ENCODE measurements around the gene ZNF488. TPM values are rescaled to one million over a fixed set of nuclear protein-coding genes. Genes with fewer than 3 reads are reported as not detected.

The ZNF488 gene
- polyA plus RNA-seq, 1 of the 3 experiments (the other 2 are of a cell fraction) = 0.59 TPM

- H3K4me1 ChIP-seq (ENCODE audit: control insufficient read depth in 1 of 2, insufficient read depth in 2 of 2, low read depth in 1 of 2, low read length in 1 of 2) = peaks cover 0 to 3% of the 10 kb centered on the region in 2 experiments; a peak in 1 of 4 replicates
- ChIA-PET CTCF (interaction anchor here (1.1 to 3.3 kb wide), 2 partner anchors 27 to 309 kb away, joined by 3 to 17 read pairs; no protein-coding TSS in a partner anchor), POLR2A (no interaction called here)
- no peaks in the 10 kb centered on the region for H3K36me3 ChIP-seq (replicated peaks in 1 of 2; ENCODE audit: control insufficient read depth in 1 of 2, insufficient read depth in 2 of 2, low read length in 1 of 2)
- no peaks in the 10 kb centered on the region for H4K20me1 ChIP-seq (ENCODE audit: insufficient read depth)
- WGBS (ENCODE audit: low lambda C conversion rate) = 40% methylated on average over 6 of the region's 6 CpGs
- no peaks in the 10 kb centered on the region for H3K9me3 ChIP-seq
- H3F3A ChIP-seq (replicated peaks; ENCODE audit: insufficient read depth) = no peaks in the 10 kb centered on the region
- no peak overlapping the region for H3K9ac ChIP-seq
- no peaks in the 10 kb centered on the region for H3K9me2 ChIP-seq
- no peak overlapping the region for H3K4me2 ChIP-seq
- no peak overlapping the region for H3K4me3 ChIP-seq (ENCODE audit: low read depth in 2 of 2, low read length in 1 of 2)
- H3K27me3 ChIP-seq (ENCODE audit: insufficient read depth) = peaks cover 23% of the 10 kb centered on the region; the same call in 1 of the 2 replicates
- H3K79me2 ChIP-seq (ENCODE audit: insufficient read depth) = no peaks in the 10 kb centered on the region
- TF ChIP-seq SMC3 (IDR thresholded peaks at IDR 0.05; ENCODE audit: low read depth, low read length) (no peak), GATA2 (CRISPR knock-in tag; IDR thresholded peaks at IDR 0.05) (no peak), TAF1 (IDR thresholded peaks at IDR 0.05; ENCODE audit: borderline replicate concordance, low read depth, low read length) (no peak), JUND (IDR thresholded peaks at IDR 0.05) (no peak)
- no peak overlapping the region for H3K27ac ChIP-seq (ENCODE audit: low read depth in 2 of 2, low read length in 1 of 2)
- no peak overlapping the region for H2AFZ ChIP-seq (ENCODE audit: low read depth)
- no peak for DNase-seq
Measured at GRCh38 chr10:47333532-47333931, 50.6 kb downstream of the ZNF488 start.

- Histone ChIP-seq H3K4me2 (no peak overlapping the region), H3K79me2 (ENCODE audit: insufficient read depth) (no peaks in the 10 kb centered on the region), H3K9me3 (no peaks in the 10 kb centered on the region), H3K9me2 (no peaks in the 10 kb centered on the region), H3K27me3 (ENCODE audit: insufficient read depth) (peaks cover 23% of the 10 kb centered on the region; the same call in 1 of the 2 replicates), H3K9ac (no peak overlapping the region), H3F3A (replicated peaks; ENCODE audit: insufficient read depth) (no peaks in the 10 kb centered on the region), H3K4me1 (ENCODE audit: control insufficient read depth in 1 of 2, insufficient read depth in 2 of 2, low read depth in 1 of 2, low read length in 1 of 2) (peaks cover 0 to 3% of the 10 kb centered on the region in 2 experiments; a peak in 1 of 4 replicates), H4K20me1 (ENCODE audit: insufficient read depth) (no peaks in the 10 kb centered on the region), H3K4me3 (ENCODE audit: low read depth in 2 of 2, low read length in 1 of 2) (no peak overlapping the region), H3K36me3 (replicated peaks in 1 of 2; ENCODE audit: control insufficient read depth in 1 of 2, insufficient read depth in 2 of 2, low read length in 1 of 2) (no peaks in the 10 kb centered on the region), H3K27ac (ENCODE audit: low read depth in 2 of 2, low read length in 1 of 2) (no peak overlapping the region), H2AFZ (ENCODE audit: low read depth) (no peak overlapping the region)
- TF ChIP-seq MEF2A (IDR thresholded peaks at IDR 0.05; ENCODE audit: borderline replicate concordance, low read depth) (no peak), MAX (IDR thresholded peaks at IDR 0.05; ENCODE audit: low read depth) (no peak)
- ChIA-PET POLR2A (no interaction called here), CTCF (interaction anchor here (0.7 to 3.3 kb wide), 5 partner anchors 8 to 340 kb away, joined by 3 to 17 read pairs (median 4); no protein-coding TSS in a partner anchor)
- WGBS (ENCODE audit: low lambda C conversion rate) = 72% methylated on average over 3 of the region's 3 CpGs
- no peak for DNase-seq
Measured at GRCh38 chr10:47332946-47333345, 51.1 kb downstream of the ZNF488 start.

- H3K9ac ChIP-seq = no peak overlapping the region
- CTCF ChIA-PET = interaction anchor here (0.7 to 3.3 kb wide), 6 partner anchors 8 to 339 kb away, joined by 3 to 17 read pairs (median 4); no protein-coding TSS in a partner anchor
Measured at GRCh38 chr10:47332371-47332770, 51.7 kb downstream of the ZNF488 start.

More at GRCh38 chr10:47332371-47332770, 51.7 kb downstream of the ZNF488 start:
- no peak overlapping the region for H3K4me3 ChIP-seq (ENCODE audit: low read depth in 2 of 2, low read length in 1 of 2)
- H3K27ac ChIP-seq (ENCODE audit: low read depth in 2 of 2, low read length in 1 of 2) = no peak overlapping the region
- no peaks in the 10 kb centered on the region for H3K9me3 ChIP-seq
- TF ChIP-seq USF2 (IDR thresholded peaks at IDR 0.05; ENCODE audit: borderline replicate concordance, low read depth, low read length) = no peak
- no peak for TF ChIP-seq MEF2A (IDR thresholded peaks at IDR 0.05; ENCODE audit: borderline replicate concordance, low read depth)
- no peak for TF ChIP-seq SIN3A (IDR thresholded peaks at IDR 0.05; ENCODE audit: borderline replicate concordance, low read depth, low read length)
- TF ChIP-seq ZBTB33 (IDR thresholded peaks at IDR 0.05; ENCODE audit: borderline replicate concordance, low read depth) = no peak
- no peak for TF ChIP-seq CTCF (IDR thresholded peaks at IDR 0.05)
- TF ChIP-seq RFX5 (IDR thresholded peaks at IDR 0.05; ENCODE audit: low read length) = no peak
- no peak for TF ChIP-seq NRF1 (IDR thresholded peaks at IDR 0.05; ENCODE audit: low read depth, low read length)
- no peak for TF ChIP-seq TAF1 (IDR thresholded peaks at IDR 0.05; ENCODE audit: borderline replicate concordance, low read depth, low read length)
- TF ChIP-seq FOXM1 (IDR thresholded peaks at IDR 0.05; ENCODE audit: low read depth) = no peak
- TF ChIP-seq RAD21 (IDR thresholded peaks at IDR 0.05; ENCODE audit: low read length) = no peak
- no peak for TF ChIP-seq NFIC (IDR thresholded peaks at IDR 0.05; ENCODE audit: borderline replicate concordance)
- no peak for TF ChIP-seq POLR2AphosphoS5 (IDR thresholded peaks at IDR 0.05; ENCODE audit: low read depth, low read length)
- TF ChIP-seq JUND (IDR thresholded peaks at IDR 0.05) = no peak
- TF ChIP-seq GABPA (IDR thresholded peaks at IDR 0.05; ENCODE audit: low read depth) = no peak
- H3K36me3 ChIP-seq (replicated peaks in 1 of 2; ENCODE audit: control insufficient read depth in 1 of 2, insufficient read depth in 2 of 2, low read length in 1 of 2) = no peaks in the 10 kb centered on the region
- H3K4me2 ChIP-seq = no peak overlapping the region
- no peak overlapping the region for H2AFZ ChIP-seq (ENCODE audit: low read depth)
- 12% methylated on average over 3 of the region's 3 CpGs for WGBS (ENCODE audit: low lambda C conversion rate)
- H4K20me1 ChIP-seq (ENCODE audit: insufficient read depth) = no peaks in the 10 kb centered on the region
- H3K4me1 ChIP-seq (ENCODE audit: control insufficient read depth in 1 of 2, insufficient read depth in 2 of 2, low read depth in 1 of 2, low read length in 1 of 2) = peaks cover 0 to 3% of the 10 kb centered on the region in 2 experiments; a peak in 1 of 4 replicates
- H3F3A ChIP-seq (replicated peaks; ENCODE audit: insufficient read depth) = no peaks in the 10 kb centered on the region
- no peaks in the 10 kb centered on the region for H3K9me2 ChIP-seq
- no peaks in the 10 kb centered on the region for H3K79me2 ChIP-seq (ENCODE audit: insufficient read depth)
- DNase-seq = no peak
- H3K27me3 ChIP-seq (ENCODE audit: insufficient read depth) = peaks cover 21% of the 10 kb centered on the region; the same call in 1 of the 2 replicates
- POLR2A ChIA-PET = no interaction called here
